HL-60/S4 treated with retinoic acid at 250 ng/mL for 4 days and 3 days (cell line): Measurements from ENCODE around the gene PAGE1.
"Not testable (repeated sequence)": the region's sequence is repeated elsewhere in the genome, so short reads cannot be mapped to it uniquely, and the experiment has no call there.

ENCODE experiments used
- in situ Hi-C: fragments of 300-500 bp; cut with MboI; formaldehyde crosslinking; loops from 2 replicates; pipeline ENCODE4 v1.7.0; 2022; ENCODE audit warnings: low sequenced_read_pairs

The PAGE1 gene, protein sequence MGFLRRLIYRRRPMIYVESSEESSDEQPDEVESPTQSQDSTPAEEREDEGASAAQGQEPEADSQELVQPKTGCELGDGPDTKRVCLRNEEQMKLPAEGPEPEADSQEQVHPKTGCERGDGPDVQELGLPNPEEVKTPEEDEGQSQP

DNA sequence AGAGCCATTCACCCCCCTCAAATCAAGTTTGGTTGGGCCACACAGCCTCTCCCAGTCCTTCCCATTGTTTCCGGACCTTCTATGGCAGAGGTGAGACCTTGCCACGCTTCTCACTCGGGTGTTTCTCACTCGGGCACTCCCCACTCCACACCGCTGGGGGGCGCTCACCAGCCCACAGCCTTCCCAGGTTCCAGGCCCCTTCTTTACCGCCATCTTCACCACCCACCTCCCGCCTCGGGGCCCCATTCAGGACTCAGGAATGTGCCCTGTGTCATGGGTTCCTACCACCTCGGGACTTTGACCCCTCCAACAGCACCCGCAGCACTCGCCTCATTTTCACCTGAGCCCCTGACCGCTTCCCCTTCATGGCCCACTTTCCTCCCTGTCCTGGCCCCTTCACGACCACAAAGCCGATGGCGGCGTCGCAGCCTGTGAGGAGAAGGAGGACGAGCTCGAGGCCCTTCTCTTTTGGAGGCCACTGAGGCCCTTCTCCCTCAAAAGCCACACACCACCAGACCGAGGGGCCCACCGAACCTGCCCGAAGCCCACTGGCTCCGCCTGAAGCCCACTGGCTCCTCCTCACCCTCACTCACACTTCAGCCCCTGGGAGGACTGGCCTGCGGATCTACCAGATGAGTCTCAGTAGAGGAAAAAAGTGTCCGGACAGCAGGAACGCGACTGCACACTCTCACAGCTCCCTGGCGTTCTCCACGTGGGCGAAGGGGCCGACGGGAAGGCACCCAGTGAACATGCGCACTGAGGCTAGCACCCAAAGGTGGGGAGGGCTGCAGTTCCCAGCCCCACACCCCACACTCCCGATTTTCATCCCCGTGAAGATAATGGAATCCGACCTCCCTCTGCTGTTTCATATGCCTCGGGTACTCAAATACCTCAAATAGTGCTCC lies at the start of gene PAGE1:
Gene PAGE1 (minus strand): TSS at position 709 of the 905 bp plus-strand sequence. CDS start 1,214 bp downstream, outside the sequence.
- in situ Hi-C loops: no loop called here

DNA sequence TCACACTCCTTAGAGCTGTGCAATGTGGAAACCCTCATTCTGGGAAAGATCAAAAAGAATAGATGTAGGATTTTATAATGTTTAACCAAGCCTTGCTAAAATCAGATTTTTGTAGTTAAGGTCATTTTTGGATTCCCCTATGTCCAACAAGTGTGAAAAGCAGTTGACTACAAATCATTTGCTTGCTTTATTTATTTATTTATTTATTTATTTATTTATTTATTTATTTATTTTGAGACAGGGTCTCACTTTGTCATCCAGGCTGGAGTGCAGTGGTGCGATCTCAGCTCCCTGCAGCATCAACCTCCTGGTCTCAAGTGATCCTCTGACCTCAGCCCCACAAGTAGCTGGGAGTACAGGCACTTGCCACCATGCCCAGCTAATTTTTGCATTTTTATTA lies 45.7 kb upstream of the PAGE1 start:
- in situ Hi-C loops: not testable (repeated sequence)

DNA sequence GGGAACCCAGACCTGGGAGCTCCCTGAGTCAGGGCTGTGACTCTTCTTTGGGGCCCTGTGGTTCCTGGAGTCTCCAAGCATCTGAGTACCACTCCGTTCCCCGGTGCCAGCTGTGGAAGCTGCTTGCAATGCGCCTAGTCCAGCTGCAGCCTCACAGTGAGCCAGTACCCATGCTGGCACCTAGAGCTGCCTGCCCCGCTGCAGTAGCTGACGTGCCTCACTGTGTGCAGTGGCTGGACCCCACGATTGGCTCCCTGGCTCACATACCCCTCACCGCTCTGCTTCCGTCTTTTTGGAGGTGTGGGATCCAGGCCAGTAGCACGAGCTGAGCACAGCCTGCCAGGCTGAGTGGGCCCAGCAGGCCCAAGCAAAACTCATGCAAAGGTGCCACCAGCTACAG lies 32.1 kb upstream of the PAGE1 start:
- in situ Hi-C loops: no loop called here

- in situ Hi-C loops: no loop called here
Measured at GRCh38 chrX:49726966-49727365, 31.2 kb upstream of the PAGE1 start.

DNA sequence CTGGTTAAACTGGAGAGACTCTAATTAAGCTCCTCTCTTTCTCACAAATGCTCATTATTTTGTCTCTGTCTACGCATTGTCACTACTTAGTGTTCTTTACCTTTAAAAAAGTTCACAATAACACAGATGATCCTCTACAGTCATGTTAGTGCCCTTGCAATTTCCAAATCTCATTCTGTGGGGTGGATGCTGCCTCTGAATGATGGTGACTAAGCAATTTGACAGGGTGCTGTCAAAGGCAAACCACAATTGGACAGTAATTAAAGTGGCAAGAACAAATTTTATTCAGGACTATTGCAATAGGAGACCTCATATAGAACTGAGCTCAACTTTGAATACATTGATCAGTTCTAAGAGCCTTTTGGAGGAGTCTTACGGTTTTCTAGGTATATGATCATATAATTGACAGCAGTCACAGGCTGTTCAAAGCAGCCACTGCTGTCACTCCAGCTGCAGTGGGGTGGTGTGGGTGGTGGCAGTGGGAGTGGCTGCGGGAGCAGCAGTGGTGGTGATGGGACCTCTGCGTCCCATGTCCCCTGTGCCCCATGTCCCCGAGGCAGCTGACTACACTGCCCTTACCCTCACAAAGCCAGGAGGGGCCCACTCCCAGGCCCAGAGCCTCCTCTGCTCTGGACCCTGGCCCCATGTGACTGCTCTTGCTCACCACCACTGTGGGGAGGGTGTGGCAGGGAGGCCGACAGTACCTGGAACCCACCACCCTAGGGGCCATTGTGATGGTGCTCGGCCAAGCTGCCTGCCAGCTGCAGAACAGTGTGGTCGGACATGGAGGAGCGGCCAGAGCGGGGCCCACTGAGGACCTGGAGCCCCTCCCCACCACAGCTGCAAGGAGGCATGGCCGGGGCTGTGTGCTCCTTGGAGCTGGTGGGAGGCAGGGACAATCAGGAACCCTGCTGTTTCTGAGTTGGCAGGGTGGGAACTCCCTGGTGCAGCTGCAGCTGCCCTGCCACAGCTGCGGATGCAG lies 30.4 kb upstream of the PAGE1 start:
- in situ Hi-C loops: no loop called here

GRCh38 chrX:49725401-49725800 lies 29.6 kb upstream of the PAGE1 start:
- in situ Hi-C loops: no loop called here

DNA sequence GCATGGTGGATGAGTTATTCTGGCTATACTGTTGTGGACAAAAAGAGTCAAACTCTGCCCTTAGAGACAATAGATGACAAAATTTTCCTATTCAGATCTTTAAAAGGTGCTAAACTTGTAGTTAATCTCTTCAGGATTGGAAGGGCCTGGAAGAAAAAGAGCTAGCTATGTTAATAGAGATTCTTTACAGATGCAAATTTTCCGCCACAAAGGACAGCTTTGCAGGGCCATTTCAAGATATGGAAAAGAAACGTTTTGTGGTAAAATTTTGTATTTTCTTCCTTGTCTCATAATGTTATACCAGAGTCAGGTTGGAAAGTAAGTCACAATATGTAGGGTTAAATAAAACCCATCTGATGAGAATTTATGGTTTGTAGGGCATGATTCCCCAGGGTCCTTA lies 24.3 kb upstream of the PAGE1 start:
- in situ Hi-C loops: not testable (repeated sequence)

DNA sequence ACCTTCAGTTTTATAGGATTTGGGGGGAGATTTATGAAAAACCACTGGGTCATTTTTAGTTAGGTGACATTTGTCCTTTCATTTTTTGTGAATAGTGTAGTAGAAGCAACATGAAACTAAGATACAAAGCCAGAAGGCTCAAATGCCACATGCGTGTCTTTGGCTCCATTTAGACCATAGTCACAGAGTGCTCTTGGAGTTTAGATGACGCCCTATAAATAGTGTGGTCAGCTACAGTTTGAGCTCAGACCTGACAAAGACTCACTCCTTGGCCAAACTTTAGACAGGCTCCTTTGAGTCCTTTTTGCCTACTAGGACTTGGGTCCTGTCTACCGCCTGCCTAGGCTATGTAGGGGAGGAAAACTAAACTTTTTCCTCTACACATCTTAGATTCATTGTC lies 16.8 kb upstream of the PAGE1 start:
- in situ Hi-C loops: no loop called here

DNA sequence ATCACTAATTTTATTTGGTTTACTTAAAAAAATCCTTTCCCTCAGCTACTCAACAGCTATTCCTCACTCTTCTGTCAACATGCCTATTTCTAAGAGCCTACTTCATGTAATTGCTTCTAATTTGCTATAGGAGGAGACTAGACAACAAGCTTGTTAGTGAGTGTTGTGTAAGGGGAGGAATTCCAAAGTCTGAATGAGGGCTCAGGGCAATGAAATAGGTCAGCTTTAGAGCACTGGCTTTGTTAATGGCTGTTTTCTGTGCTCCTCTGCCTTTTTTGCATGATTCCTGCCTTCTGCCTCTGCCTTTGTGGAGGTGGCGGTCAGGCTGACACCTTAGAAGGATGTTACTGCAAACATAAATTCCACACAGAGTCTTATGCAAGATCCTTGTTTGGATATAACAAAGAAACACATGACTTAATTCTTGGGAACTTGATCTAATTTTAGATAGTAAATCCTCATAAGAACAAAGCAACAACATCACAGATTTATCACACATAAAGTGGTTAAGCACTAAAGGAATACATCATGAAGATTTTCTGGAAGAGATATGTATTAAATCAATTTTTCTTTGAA lies 15.0 kb upstream of the PAGE1 start:
- in situ Hi-C loops: no loop called here

DNA sequence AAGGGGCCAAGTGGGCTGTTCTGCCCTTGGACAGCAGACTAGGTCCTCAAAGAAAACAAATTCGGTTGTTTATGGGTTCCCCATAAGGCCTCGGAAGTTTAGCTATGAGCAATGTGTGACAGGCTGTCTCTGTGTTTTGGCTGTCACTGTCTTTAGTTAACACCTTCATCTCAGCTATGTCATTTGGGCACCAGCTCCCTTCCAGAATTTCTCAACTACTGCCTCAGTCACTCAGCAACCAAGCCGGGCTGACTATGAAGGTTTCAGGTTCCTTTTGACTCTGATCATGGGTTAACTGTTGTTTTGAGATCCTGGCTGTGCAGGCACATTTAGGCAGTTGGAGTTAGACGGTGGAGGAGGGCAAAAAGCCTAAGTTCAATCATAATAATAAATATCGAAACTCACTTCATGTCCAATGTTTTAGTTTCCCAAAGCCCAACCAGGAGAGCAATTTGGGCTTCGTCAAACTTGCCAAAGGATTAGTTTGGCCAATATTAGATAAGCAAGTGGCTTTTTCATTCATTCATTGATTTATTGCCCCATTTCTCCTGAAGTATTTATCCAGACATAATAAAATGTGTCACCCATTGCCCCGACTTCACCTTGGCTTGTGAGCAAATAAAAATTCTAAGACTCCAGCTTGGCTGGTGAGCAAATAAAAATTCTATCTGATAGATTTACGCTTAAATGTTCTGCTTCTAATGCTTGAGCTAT lies 9.1 kb upstream of the PAGE1 start:
- in situ Hi-C loops: no loop called here

GRCh38 chrX:49701933-49702332 lies 6.1 kb upstream of the PAGE1 start:
- in situ Hi-C loops: no loop called here

- in situ Hi-C loops: no loop called here
Measured at GRCh38 chrX:49701323-49701722, 5.5 kb upstream of the PAGE1 start.

DNA sequence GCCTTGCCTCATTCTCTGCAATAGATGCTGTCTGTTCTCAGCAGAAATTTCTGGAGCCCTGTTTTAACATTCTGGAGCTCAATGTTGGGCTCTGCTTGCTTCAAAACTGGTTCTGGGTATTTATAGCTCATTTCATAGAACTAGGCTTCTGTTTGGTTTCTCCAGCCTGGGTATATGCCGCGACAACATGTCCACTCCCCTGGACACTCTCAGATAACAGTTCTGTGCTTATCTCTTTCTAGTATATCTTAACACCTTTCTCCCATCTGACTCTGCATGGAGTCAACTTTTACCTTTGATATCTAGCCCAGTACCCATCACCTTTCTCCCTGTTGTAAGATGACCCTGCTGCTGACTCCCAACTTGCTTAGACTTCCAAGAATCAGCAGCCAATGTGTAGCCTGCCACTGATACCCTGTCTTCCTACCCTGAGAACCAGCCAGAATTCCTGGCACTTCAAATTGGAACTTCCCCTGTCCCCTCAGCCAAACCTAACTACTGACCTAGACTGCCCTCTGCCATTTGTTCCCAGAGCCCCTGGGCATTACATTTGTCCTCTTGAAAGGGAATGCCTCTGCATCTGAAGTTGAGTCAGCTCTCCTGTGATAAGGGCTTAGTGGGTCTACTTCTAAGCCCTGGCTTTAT lies 20.6 kb downstream of the PAGE1 start:
- in situ Hi-C loops: no loop called here

GRCh38 chrX:49673394-49673793 lies 22.4 kb downstream of the PAGE1 start:
- in situ Hi-C loops: no loop called here

DNA sequence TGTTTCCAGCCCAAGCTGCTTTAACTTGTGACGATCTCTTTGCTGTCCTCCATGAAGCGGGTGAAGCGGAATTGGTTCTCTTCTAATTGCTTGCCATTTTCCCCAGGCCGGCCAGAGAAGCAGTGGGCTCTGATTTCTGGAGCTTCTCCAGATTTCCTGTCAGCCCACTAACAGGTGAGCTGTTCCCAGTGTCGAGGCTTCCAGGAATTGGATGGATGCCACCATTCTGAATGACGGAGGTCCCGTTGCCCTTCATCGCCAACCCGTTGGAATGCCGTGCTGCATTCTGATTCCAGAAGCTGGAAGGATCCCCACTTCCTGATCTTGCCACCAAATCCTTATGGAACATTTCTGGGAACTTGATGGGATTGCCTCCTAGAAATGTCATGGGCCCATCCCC lies 31.0 kb downstream of the PAGE1 start:
- in situ Hi-C loops: no loop called here

- in situ Hi-C loops: no loop called here
Measured at GRCh38 chrX:49661881-49662280, 33.9 kb downstream of the PAGE1 start.

GRCh38 chrX:49659771-49660170 lies 36.0 kb downstream of the PAGE1 start:
- in situ Hi-C loops: no loop called here

- in situ Hi-C loops: no loop called here
Measured at GRCh38 chrX:49656533-49656932, 39.3 kb downstream of the PAGE1 start.

GRCh38 chrX:49644991-49645637 lies 50.7 kb downstream of the PAGE1 start:
- in situ Hi-C loops: no loop called here
